ENCODE measurements around the gene IL25.

DNA sequence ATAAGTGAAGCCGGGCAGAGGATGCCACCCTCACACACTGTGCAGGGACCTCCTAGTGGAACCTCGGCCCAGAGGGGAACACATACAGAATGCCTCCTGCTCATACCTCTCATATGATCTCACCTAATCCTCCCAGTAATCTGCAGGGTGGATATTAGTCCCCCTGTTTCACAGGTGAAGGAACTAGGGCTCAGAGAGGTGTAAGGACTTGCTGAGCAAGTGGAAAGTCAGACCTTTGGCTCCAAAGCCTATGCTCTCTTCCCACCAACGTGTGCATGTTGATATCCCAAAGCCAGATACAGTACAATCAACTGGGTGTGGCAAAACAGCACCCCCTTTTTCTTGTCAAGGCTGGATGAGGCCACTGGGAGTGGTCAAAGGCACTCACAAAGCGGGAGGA is 31.3 kb downstream of the IL25 start:
- TF ChIP-seq, protein P1, sequence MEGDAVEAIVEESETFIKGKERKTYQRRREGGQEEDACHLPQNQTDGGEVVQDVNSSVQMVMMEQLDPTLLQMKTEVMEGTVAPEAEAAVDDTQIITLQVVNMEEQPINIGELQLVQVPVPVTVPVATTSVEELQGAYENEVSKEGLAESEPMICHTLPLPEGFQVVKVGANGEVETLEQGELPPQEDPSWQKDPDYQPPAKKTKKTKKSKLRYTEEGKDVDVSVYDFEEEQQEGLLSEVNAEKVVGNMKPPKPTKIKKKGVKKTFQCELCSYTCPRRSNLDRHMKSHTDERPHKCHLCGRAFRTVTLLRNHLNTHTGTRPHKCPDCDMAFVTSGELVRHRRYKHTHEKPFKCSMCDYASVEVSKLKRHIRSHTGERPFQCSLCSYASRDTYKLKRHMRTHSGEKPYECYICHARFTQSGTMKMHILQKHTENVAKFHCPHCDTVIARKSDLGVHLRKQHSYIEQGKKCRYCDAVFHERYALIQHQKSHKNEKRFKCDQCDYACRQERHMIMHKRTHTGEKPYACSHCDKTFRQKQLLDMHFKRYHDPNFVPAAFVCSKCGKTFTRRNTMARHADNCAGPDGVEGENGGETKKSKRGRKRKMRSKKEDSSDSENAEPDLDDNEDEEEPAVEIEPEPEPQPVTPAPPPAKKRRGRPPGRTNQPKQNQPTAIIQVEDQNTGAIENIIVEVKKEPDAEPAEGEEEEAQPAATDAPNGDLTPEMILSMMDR (IDR thresholded peaks at IDR 0.05), result no peak
- TF ChIP-seq MAFK (IDR thresholded peaks at IDR 0.05; ENCODE audit: partially characterized antibody) (no peak), POLR2A (IDR thresholded peaks at IDR 0.05; ENCODE audit: low read length) (no peak), RNF2 (IDR thresholded peaks at IDR 0.05; ENCODE audit: borderline replicate concordance, low read depth) (no peak), MYC (IDR thresholded peaks at IDR 0.05; ENCODE audit: borderline replicate concordance, low read length) (no peak), SREBF2 (IDR thresholded peaks at IDR 0.05) (no peak), BHLHE40 (IDR thresholded peaks at IDR 0.05; ENCODE audit: low read depth, low read length) (no peak), CHD4 (IDR thresholded peaks at IDR 0.05; ENCODE audit: borderline replicate concordance) (no peak)
- TF ChIP-seq, protein P2, sequence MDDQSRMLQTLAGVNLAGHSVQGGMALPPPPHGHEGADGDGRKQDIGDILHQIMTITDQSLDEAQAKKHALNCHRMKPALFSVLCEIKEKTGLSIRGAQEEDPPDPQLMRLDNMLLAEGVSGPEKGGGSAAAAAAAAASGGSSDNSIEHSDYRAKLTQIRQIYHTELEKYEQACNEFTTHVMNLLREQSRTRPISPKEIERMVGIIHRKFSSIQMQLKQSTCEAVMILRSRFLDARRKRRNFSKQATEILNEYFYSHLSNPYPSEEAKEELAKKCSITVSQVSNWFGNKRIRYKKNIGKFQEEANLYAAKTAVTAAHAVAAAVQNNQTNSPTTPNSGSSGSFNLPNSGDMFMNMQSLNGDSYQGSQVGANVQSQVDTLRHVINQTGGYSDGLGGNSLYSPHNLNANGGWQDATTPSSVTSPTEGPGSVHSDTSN (IDR thresholded peaks at IDR 0.05), result no peak
- TF ChIP-seq, protein P3, sequence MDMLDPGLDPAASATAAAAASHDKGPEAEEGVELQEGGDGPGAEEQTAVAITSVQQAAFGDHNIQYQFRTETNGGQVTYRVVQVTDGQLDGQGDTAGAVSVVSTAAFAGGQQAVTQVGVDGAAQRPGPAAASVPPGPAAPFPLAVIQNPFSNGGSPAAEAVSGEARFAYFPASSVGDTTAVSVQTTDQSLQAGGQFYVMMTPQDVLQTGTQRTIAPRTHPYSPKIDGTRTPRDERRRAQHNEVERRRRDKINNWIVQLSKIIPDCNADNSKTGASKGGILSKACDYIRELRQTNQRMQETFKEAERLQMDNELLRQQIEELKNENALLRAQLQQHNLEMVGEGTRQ (IDR thresholded peaks at IDR 0.05), result no peak
- TF ChIP-seq, protein P4, sequence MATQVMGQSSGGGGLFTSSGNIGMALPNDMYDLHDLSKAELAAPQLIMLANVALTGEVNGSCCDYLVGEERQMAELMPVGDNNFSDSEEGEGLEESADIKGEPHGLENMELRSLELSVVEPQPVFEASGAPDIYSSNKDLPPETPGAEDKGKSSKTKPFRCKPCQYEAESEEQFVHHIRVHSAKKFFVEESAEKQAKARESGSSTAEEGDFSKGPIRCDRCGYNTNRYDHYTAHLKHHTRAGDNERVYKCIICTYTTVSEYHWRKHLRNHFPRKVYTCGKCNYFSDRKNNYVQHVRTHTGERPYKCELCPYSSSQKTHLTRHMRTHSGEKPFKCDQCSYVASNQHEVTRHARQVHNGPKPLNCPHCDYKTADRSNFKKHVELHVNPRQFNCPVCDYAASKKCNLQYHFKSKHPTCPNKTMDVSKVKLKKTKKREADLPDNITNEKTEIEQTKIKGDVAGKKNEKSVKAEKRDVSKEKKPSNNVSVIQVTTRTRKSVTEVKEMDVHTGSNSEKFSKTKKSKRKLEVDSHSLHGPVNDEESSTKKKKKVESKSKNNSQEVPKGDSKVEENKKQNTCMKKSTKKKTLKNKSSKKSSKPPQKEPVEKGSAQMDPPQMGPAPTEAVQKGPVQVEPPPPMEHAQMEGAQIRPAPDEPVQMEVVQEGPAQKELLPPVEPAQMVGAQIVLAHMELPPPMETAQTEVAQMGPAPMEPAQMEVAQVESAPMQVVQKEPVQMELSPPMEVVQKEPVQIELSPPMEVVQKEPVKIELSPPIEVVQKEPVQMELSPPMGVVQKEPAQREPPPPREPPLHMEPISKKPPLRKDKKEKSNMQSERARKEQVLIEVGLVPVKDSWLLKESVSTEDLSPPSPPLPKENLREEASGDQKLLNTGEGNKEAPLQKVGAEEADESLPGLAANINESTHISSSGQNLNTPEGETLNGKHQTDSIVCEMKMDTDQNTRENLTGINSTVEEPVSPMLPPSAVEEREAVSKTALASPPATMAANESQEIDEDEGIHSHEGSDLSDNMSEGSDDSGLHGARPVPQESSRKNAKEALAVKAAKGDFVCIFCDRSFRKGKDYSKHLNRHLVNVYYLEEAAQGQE (IDR thresholded peaks at IDR 0.05), result no peak

All from A549 (cell line).